ENCODE measurements around the gene ATG7. TPM values are rescaled to one million over a fixed set of nuclear protein-coding genes. Genes with fewer than 3 reads are reported as not detected.
"Not testable (repeated sequence)": the region's sequence is repeated elsewhere in the genome, so short reads cannot be mapped to it uniquely, and the experiment has no call there.

Gene ATG7
- polyA plus RNA-seq, 2 donors, result 5.8 to 13.1 TPM

- Histone ChIP-seq H3K4me1 (ENCODE audit: control insufficient read depth in 2 of 2, insufficient read depth in 2 of 2, low read length in 1 of 2) (no peaks in the 10 kb centered on the region), H3K27ac (ENCODE audit: low read depth in 2 of 2, low read length in 1 of 2) (peak overlapping the region; percentile 20 to 58), H3K36me3 (ENCODE audit: control insufficient read depth in 2 of 2, insufficient read depth in 2 of 2, low read length in 1 of 2) (no peaks in the 10 kb centered on the region), H3K27me3 (ENCODE audit: control insufficient read depth in 1 of 2, insufficient read depth in 2 of 2, low read length in 2 of 2) (no peaks in the 10 kb centered on the region), H3K9me3 (ENCODE audit: control insufficient read depth in 2 of 2, insufficient read depth in 1 of 2, low read depth in 1 of 2, low read length in 1 of 2) (no peaks in the 10 kb centered on the region), H3K4me3 (ENCODE audit: low read depth in 1 of 2, low read length in 2 of 2) (no peak overlapping the region)
- 63 to 66% methylated on average over 5 of the region's 5 CpGs for WGBS, 2 donors
Observed at GRCh38 chr3:11508346-11509172, 236.4 kb downstream of the ATG7 start.

DNA sequence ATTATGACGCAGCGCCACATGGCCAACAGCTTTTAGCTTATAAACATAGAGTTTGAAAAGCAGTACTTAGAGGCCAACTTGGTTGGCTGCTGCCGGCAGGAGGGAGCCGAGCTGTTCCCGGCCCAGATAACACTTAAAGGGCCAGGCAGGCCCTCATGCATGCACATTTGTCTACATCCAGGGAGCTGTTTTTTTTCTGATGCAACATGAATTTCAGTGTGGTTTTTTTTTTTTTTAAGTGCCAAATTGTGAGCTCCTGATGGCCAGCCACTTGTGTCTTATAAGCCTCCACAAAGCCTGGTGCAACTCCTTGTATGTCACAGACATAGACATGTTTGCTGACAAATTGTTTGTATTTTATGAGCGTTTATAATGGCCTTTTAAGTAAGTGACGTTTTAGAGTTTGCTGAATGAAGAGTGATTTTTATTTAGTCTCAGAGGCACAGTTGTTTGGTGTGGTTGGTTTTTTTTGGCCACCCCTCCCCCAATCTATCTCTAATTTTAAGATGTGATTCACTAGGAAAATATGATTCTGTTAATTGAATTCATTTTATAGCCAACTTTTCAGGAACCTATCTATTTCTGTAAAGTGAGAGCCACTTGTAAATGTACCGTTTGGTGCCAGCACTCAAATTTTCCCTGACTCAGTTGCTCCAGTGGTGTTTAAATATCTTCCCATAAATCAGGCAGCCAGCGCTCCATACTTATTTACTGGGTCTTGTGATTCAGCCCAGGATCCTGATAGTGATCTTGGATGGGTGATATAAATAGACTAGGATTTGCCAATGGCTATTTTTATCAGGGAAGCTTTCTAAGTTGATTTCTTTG, 237.2 kb downstream of the ATG7 start:
- no peaks in the 10 kb centered on the region for H3K27me3 ChIP-seq (ENCODE audit: control insufficient read depth in 1 of 2, insufficient read depth in 2 of 2, low read length in 2 of 2)
- no peak overlapping the region for H3K4me3 ChIP-seq (ENCODE audit: low read depth in 1 of 2, low read length in 2 of 2)
- WGBS, 2 donors, result 28 to 32% methylated on average over 9 of the region's 9 CpGs
- H3K4me1 ChIP-seq (ENCODE audit: control insufficient read depth in 2 of 2, insufficient read depth in 2 of 2, low read length in 1 of 2), result no peaks in the 10 kb centered on the region
- no peaks in the 10 kb centered on the region for H3K36me3 ChIP-seq (ENCODE audit: control insufficient read depth in 2 of 2, insufficient read depth in 2 of 2, low read length in 1 of 2)
- no peaks in the 10 kb centered on the region for H3K9me3 ChIP-seq (ENCODE audit: control insufficient read depth in 2 of 2, insufficient read depth in 1 of 2, low read depth in 1 of 2, low read length in 1 of 2)
- peak overlapping the region in 1 of 2 donors; percentile 29 for H3K27ac ChIP-seq (ENCODE audit: low read depth in 2 of 2, low read length in 1 of 2)

DNA sequence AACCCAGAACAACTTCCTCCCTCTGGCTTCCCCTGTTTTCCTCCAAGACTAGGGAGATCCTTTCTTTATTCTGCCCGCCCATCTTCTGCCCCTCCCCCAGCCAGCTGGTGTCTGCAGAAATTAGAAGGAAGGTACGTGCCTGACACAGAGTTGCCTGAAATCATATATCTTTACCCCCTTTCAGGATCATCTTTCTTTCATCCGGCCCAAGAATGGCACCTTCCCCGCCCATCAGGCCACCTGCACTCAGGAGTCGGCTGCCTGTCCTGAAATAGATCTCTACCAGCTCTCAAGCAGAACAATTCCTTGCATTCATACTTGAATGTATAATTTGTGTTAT, 237.8 kb downstream of the ATG7 start:
- Histone ChIP-seq H3K9me3 (ENCODE audit: control insufficient read depth in 2 of 2, insufficient read depth in 1 of 2, low read depth in 1 of 2, low read length in 1 of 2) (no peaks in the 10 kb centered on the region), H3K4me3 (ENCODE audit: low read depth in 1 of 2, low read length in 2 of 2) (no peak overlapping the region), H3K36me3 (ENCODE audit: control insufficient read depth in 2 of 2, insufficient read depth in 2 of 2, low read length in 1 of 2) (no peaks in the 10 kb centered on the region), H3K27ac (ENCODE audit: low read depth in 2 of 2, low read length in 1 of 2) (peak overlapping the region in 1 of 2 donors; percentile 42), H3K4me1 (ENCODE audit: control insufficient read depth in 2 of 2, insufficient read depth in 2 of 2, low read length in 1 of 2) (no peaks in the 10 kb centered on the region), H3K27me3 (ENCODE audit: control insufficient read depth in 1 of 2, insufficient read depth in 2 of 2, low read length in 2 of 2) (no peaks in the 10 kb centered on the region)
- WGBS, 2 donors, result 67 to 73% methylated on average over 5 of the region's 5 CpGs

DNA sequence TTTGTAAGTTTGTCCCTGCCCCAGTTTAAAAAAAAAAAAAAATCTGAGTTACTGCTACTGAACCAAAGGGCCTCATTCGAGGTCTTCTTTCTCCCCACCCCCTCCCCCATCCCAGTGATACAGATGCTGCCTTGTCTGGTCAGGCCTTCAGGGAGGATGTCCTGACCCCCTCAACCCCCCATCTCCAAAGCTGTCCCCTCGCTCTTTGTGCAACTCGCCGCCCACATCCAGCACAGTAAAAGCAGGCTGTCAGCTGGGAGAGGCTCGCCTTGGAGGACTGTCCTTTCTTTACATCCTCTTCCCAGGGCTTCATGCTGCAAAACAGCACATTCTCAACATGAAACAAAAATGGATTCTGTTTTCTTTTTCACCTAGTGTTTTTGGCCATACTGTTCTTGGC, 238.2 kb downstream of the ATG7 start:
- Histone ChIP-seq H3K4me1 (ENCODE audit: control insufficient read depth in 2 of 2, insufficient read depth in 2 of 2, low read length in 1 of 2) (no peaks in the 10 kb centered on the region), H3K9me3 (ENCODE audit: control insufficient read depth in 2 of 2, insufficient read depth in 1 of 2, low read depth in 1 of 2, low read length in 1 of 2) (no peaks in the 10 kb centered on the region), H3K36me3 (ENCODE audit: control insufficient read depth in 2 of 2, insufficient read depth in 2 of 2, low read length in 1 of 2) (no peaks in the 10 kb centered on the region), H3K4me3 (ENCODE audit: low read depth in 1 of 2, low read length in 2 of 2) (no peak overlapping the region), H3K27ac (ENCODE audit: low read depth in 2 of 2, low read length in 1 of 2) (no peak overlapping the region), H3K27me3 (ENCODE audit: control insufficient read depth in 1 of 2, insufficient read depth in 2 of 2, low read length in 2 of 2) (no peaks in the 10 kb centered on the region)
- WGBS, 2 donors, result 82 to 89% methylated on average over 5 of the region's 5 CpGs

DNA sequence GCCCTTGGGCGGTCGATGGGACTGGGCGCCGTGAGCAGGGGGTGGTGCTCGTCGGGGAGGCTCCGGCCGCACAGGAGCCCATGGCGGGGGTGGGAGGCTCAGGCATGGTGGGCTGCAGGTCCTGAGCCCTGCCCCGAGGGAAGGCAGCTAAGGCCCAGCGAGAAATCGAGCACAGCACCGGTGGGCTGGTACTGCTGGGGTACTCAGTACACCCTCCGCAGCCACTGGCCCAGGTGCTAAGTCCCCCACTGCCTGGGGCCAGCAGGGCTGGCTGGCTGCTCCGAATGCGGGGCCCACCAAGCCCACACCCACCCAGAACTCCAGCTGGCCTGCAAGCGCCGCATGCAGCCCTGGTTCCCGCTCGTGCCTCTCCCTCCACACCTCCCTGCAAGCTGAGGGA, 239.4 kb downstream of the ATG7 start:
- H3K27me3 ChIP-seq (ENCODE audit: control insufficient read depth in 1 of 2, insufficient read depth in 2 of 2, low read length in 2 of 2); H3K4me1 ChIP-seq (ENCODE audit: control insufficient read depth in 2 of 2, insufficient read depth in 2 of 2, low read length in 1 of 2); H3K36me3 ChIP-seq (ENCODE audit: control insufficient read depth in 2 of 2, insufficient read depth in 2 of 2, low read length in 1 of 2); H3K4me3 ChIP-seq (ENCODE audit: low read depth in 1 of 2, low read length in 2 of 2); H3K9me3 ChIP-seq (ENCODE audit: control insufficient read depth in 2 of 2, insufficient read depth in 1 of 2, low read depth in 1 of 2, low read length in 1 of 2); H3K27ac ChIP-seq (ENCODE audit: low read depth in 2 of 2, low read length in 1 of 2): not testable (repeated sequence)
- WGBS, 2 donors, result 97 to 98% methylated on average over 13 to 20 of the region's 20 CpGs

DNA sequence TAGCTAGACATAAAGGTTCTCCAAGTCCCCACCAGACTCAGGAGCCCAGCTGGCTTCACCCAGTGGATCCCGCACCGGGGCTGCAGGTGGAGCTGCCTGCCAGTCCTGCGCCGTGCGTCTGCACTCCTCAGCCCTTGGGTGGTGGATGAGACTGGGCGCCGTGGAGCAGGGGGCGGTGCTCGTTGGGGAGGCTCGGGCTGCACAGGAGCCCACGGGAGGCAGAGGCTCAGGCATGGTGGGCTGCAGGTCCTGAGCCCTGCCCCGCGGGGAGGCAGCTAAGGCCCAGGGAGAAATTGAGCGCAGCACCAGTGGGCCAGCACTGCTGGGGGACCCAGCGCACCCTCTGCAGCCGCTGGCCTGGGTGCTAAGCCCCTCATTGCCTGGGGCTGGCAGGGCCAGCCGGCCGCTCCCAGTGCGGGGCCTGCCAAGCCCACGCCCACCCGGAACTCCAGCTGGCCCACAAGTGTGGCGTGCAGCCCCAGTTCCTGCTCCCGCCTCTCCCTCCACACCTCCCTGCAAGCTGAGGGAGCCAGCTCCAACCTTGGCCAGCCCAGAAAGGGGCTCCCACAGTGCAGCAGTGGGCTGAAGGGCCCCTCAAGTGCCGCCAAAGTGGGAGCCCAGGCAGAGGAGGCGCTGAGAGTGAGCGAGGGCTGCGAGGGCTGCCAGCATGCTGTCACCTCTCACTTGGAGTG, 241.1 kb downstream of the ATG7 start:
- not testable (repeated sequence) for H3K27ac ChIP-seq (ENCODE audit: low read depth in 2 of 2, low read length in 1 of 2); H3K9me3 ChIP-seq (ENCODE audit: control insufficient read depth in 2 of 2, insufficient read depth in 1 of 2, low read depth in 1 of 2, low read length in 1 of 2); H3K4me1 ChIP-seq (ENCODE audit: control insufficient read depth in 2 of 2, insufficient read depth in 2 of 2, low read length in 1 of 2); H3K27me3 ChIP-seq (ENCODE audit: control insufficient read depth in 1 of 2, insufficient read depth in 2 of 2, low read length in 2 of 2); H3K4me3 ChIP-seq (ENCODE audit: low read depth in 1 of 2, low read length in 2 of 2); H3K36me3 ChIP-seq (ENCODE audit: control insufficient read depth in 2 of 2, insufficient read depth in 2 of 2, low read length in 1 of 2)
- 88 to 97% methylated on average over 17 to 27 of the region's 27 CpGs for WGBS, 2 donors

DNA sequence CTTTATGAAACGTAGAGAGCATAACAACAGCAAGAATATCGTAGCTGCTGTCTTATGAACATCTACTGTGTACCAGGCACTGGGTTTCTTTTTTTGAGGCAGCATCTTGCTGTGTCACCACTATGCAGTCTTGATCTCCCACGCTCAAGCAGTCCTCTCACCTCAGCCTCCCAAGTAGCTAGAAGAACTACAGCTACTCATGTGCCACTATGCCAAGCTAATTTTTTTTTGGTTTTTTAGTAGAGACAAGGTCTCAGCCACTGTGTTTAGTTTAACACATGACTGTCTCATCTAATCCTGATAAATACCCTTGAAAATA, 241.6 kb downstream of the ATG7 start:
- Histone ChIP-seq H3K27ac (ENCODE audit: low read depth in 2 of 2, low read length in 1 of 2) (no peak overlapping the region), H3K4me1 (ENCODE audit: control insufficient read depth in 2 of 2, insufficient read depth in 2 of 2, low read length in 1 of 2) (no peaks in the 10 kb centered on the region), H3K27me3 (ENCODE audit: control insufficient read depth in 1 of 2, insufficient read depth in 2 of 2, low read length in 2 of 2) (no peaks in the 10 kb centered on the region), H3K36me3 (ENCODE audit: control insufficient read depth in 2 of 2, insufficient read depth in 2 of 2, low read length in 1 of 2) (peaks cover 0 to 2% of the 10 kb centered on the region in 2 donors), H3K4me3 (ENCODE audit: low read depth in 1 of 2, low read length in 2 of 2) (no peak overlapping the region), H3K9me3 (ENCODE audit: control insufficient read depth in 2 of 2, insufficient read depth in 1 of 2, low read depth in 1 of 2, low read length in 1 of 2) (no peaks in the 10 kb centered on the region)
- WGBS, 2 donors, result 83 to 88% methylated on average over 3 of the region's 3 CpGs

DNA sequence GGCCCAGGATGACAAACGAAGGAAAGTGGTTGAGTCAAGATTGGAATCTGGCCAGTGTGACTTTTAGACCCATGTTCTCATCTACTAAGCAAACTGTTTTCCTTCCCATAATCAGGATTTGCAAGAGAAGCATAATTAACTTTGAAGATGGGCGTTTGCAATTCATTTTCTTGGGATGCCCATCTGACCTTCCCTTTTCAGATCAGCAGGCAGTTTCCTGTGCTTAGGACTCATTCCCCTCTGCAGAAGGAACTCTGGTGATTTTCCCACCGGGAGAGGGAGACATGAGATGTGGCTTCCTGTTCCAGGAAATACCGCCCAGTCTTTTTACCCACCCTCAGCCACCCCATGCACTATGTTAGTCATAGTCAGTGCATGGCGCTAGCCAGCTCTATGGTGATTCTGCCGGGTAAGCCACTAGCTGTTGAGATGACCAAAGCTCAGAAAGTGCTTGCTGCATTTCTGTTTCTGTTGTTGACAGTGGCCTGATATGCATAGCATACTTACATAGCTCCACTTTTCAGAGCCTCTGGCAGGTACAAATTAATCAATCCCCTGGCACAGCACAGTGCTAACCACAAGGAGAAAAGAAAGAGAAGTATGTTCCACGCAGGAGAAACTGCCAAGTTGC, 242.1 kb downstream of the ATG7 start:
- Histone ChIP-seq H3K4me1 (ENCODE audit: control insufficient read depth in 2 of 2, insufficient read depth in 2 of 2, low read length in 1 of 2) (no peaks in the 10 kb centered on the region), H3K9me3 (ENCODE audit: control insufficient read depth in 2 of 2, insufficient read depth in 1 of 2, low read depth in 1 of 2, low read length in 1 of 2) (no peaks in the 10 kb centered on the region), H3K27me3 (ENCODE audit: control insufficient read depth in 1 of 2, insufficient read depth in 2 of 2, low read length in 2 of 2) (no peaks in the 10 kb centered on the region), H3K36me3 (ENCODE audit: control insufficient read depth in 2 of 2, insufficient read depth in 2 of 2, low read length in 1 of 2) (peaks cover 0 to 2% of the 10 kb centered on the region in 2 donors), H3K4me3 (ENCODE audit: low read depth in 1 of 2, low read length in 2 of 2) (no peak overlapping the region), H3K27ac (ENCODE audit: low read depth in 2 of 2, low read length in 1 of 2) (peak overlapping the region in 1 of 2 donors; percentile 65)
- WGBS, 2 donors, result 28 to 35% methylated on average over 7 of the region's 7 CpGs

- no peaks in the 10 kb centered on the region for H3K27me3 ChIP-seq (ENCODE audit: control insufficient read depth in 1 of 2, insufficient read depth in 2 of 2, low read length in 2 of 2)
- H3K4me1 ChIP-seq (ENCODE audit: control insufficient read depth in 2 of 2, insufficient read depth in 2 of 2, low read length in 1 of 2), result peaks cover 0 to 3% of the 10 kb centered on the region in 2 donors
- no peaks in the 10 kb centered on the region for H3K9me3 ChIP-seq (ENCODE audit: control insufficient read depth in 2 of 2, insufficient read depth in 1 of 2, low read depth in 1 of 2, low read length in 1 of 2)
- WGBS, 2 donors, result 94 to 95% methylated on average over 6 of the region's 6 CpGs
- H3K4me3 ChIP-seq (ENCODE audit: low read depth in 1 of 2, low read length in 2 of 2), result no peak overlapping the region
- no peak overlapping the region for H3K27ac ChIP-seq (ENCODE audit: low read depth in 2 of 2, low read length in 1 of 2)
- H3K36me3 ChIP-seq (ENCODE audit: control insufficient read depth in 2 of 2, insufficient read depth in 2 of 2, low read length in 1 of 2), result peaks cover 0 to 2% of the 10 kb centered on the region in 2 donors
Observed at GRCh38 chr3:11517601-11518000, 245.4 kb downstream of the ATG7 start.
